Spleen (tissue), 11 donors: ENCODE data around the gene PEAK1. TPM values are rescaled to one million over a fixed set of nuclear protein-coding genes. Genes with fewer than 3 reads are reported as not detected.

Source experiments
- DNase-seq: peaks from one replicate; pipeline ENCODE4 v3.0.0-alpha.2; 2020
- H3K27ac ChIP-seq, 8 donors: fragments of 200-600 bp; sonication (generic) in 7 of 8; 1 replicate in 4 of 8; 2 replicates in 4 of 8; pipeline versions ENCODE4 v1.5.0 to v1.8.0; 2016 to 2021; ENCODE audit warnings: inconsistent platforms in 4 of 8, mild to moderate bottlenecking in 4 of 8, moderate library complexity in 1 of 8
- H3K27me3 ChIP-seq, 7 donors: fragments of 200-600 bp; sonication (generic) in 6 of 7; replicated peaks in 1 of 7; 1 replicate in 4 of 7; 2 replicates in 3 of 7; pipeline versions ENCODE4 v1.5.0 to v1.8.0; 2016 to 2021; ENCODE audit warnings: inconsistent platforms in 3 of 7, mild to moderate bottlenecking in 1 of 7
- H3K36me3 ChIP-seq, 6 donors: fragments of 200-600 bp; sonication (generic) in 5 of 6; 1 replicate in 4 of 6; 2 replicates in 2 of 6; pipeline versions ENCODE4 v1.5.0 to v1.8.0; 2016 to 2021; ENCODE audit warnings: inconsistent platforms in 2 of 6
- H3K4me1 ChIP-seq, 6 donors: fragments of 200-600 bp; sonication (generic) in 5 of 6; 1 replicate in 3 of 6; 2 replicates in 3 of 6; pipeline versions ENCODE4 v1.5.0 to v1.8.0; 2016 to 2021; ENCODE audit warnings: inconsistent platforms in 3 of 6
- H3K4me3 ChIP-seq, 8 donors: fragments of 200-600 bp; sonication (generic) in 7 of 8; 1 replicate in 4 of 8; 2 replicates in 4 of 8; pipeline versions ENCODE4 v1.5.0 to v1.8.0; 2016 to 2021; ENCODE audit warnings: inconsistent platforms in 4 of 8, mild to moderate bottlenecking in 4 of 8, moderate library complexity in 2 of 8
- H3K9me3 ChIP-seq, 8 donors: fragments of 200-600 bp; sonication (generic) in 7 of 8; 1 replicate in 4 of 8; 2 replicates in 4 of 8; pipeline versions ENCODE4 v1.5.0 to v1.8.0; 2016 to 2021; ENCODE audit warnings: inconsistent platforms in 4 of 8
- POLR2A ChIP-seq, 3 donors: fragments of 450-650 bp; IDR thresholded peaks; one replicate each; pipeline ENCODE4 v1.5.1; 2017; ENCODE audit warnings: antibody characterized with exemption in 3 of 3, mild to moderate bottlenecking in 1 of 3
- POLR2AphosphoS5 ChIP-seq, 3 donors: sonication (generic); formaldehyde crosslinking; IDR thresholded peaks; one replicate each; pipeline ENCODE4 v1.5.1; 2017; ENCODE audit warnings: antibody characterized with exemption in 3 of 3
- WGBS, 5 donors: extraction: QIAGEN DNeasy Blood & Tissue Kit in 3 of 5; methylation state at CpG; one replicate each; pipeline versions ENCODE4 v1.1.5 to v1.1.7; 2013 to 2018; 5-methylcytosine and 5-hydroxymethylcytosine counted together
- intact Hi-C: fragments of 100-400 bp; cut with DNase I; formaldehyde crosslinking; loops from one replicate; pipeline ENCODE4 v1.15.0; 2023; ENCODE audit warnings: low total_unique reads
- polyA plus RNA-seq, 3 donors: library from polyadenylated mRNA; stranded (reverse); fragments of 200-250 nt; gene quantifications; one replicate each; pipeline ENCODE4 v1.2.1, GENCODE V29; 2013
- total RNA-seq, 7 donors: library from RNA; depleted of rRNA in 3 of 7; stranded (reverse); fragments of >200 nt in 3 of 7; fragmentation: NEBNext Ultra II Directional in 4 of 7; extraction: Animal tissue kit (Norgen Biotek cat#: 25700) in 4 of 7; gene quantifications; one replicate each; pipeline versions ENCODE4 v1.1.0 to v1.2.1, GENCODE V29; 2016 to 2021
- TF ChIP-seq, protein P1 (sequence below), 11 experiments: fragments of 200-600 bp in 7 of 11; fragments of 450-650 bp in 4 of 11; sonication (generic) in 4 of 11; IDR thresholded peaks in 8 of 11; conservative IDR thresholded peaks in 3 of 11; 1 replicate in 7 of 11; 2 replicates in 4 of 11; pipeline versions ENCODE4 v1.4.0 to v1.8.0; 2016 to 2021; ENCODE audit warnings: antibody characterized with exemption in 11 of 11, inconsistent platforms in 4 of 11, mild to moderate bottlenecking in 1 of 11
- donor health status: healthy with polysubstance abuse.
- donor health status: DM: no; HTN: no; CAD: no; lungs with moderate emphysema.
- donor health status: DM: no; HTN: no; CAD: no.
- donor health status: Bipolar disorder and iron deficiency.
- donor health status: healthy.
- donor health status: DM: no; HTN: no; CAD: no.
- donor health status: DM: yes; HTN: yes; CAD: no.

PEAK1 gene
- total and polyA plus RNA-seq, 10 donors: 5.0 to 415 (median 175) TPM

DNA sequence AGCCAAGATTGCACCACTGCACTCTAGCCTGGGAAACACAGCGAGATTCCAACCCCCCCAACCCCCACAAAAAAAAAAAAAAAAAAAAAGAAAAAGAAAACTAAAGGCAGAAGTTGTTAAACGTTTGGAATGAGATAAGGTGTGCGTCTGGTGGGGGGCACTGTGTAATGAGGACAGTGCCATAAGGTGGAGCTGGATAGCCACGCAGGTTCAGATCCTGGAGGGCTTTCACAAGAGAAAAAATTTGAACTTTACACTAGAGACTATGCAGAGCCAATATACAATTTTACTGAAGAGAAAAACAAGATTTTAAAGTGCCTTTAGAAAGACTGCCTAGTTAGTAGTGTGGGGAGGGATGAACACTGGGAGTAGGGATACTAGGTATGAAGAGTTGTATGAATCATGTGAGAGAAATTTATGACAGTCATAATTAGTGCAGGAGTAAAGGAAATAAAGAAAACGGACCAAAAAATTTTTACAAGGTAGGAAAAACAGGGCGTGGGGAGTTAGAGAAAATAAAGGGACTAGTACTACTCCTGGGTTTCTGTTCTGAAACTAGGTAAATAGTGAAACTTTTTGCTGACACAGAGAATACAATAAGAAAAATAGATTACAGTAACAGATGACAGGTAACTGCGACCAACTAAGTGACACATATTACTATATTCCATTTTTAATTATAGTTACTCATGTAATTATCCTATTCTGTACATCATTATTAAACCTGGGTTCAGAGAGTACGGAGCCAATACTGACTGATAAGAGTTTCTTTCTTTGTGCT lies 108.1 kb downstream of the PEAK1 start:
- no peak for DNase-seq
- H3K27me3 ChIP-seq: no peaks in the 10 kb centered on the region
- H3K4me1 ChIP-seq: peaks cover 0 to 21% (median 9%) of the 10 kb centered on the region in 6 donors
- 87 to 92% (median 89%) methylated on average over 8 of the region's 8 CpGs for WGBS, 5 donors
- no peaks in the 10 kb centered on the region for H3K36me3 ChIP-seq
- no peak overlapping the region for H3K4me3 ChIP-seq
- intact Hi-C loops: no loop called here
- TF ChIP-seq, protein P1, sequence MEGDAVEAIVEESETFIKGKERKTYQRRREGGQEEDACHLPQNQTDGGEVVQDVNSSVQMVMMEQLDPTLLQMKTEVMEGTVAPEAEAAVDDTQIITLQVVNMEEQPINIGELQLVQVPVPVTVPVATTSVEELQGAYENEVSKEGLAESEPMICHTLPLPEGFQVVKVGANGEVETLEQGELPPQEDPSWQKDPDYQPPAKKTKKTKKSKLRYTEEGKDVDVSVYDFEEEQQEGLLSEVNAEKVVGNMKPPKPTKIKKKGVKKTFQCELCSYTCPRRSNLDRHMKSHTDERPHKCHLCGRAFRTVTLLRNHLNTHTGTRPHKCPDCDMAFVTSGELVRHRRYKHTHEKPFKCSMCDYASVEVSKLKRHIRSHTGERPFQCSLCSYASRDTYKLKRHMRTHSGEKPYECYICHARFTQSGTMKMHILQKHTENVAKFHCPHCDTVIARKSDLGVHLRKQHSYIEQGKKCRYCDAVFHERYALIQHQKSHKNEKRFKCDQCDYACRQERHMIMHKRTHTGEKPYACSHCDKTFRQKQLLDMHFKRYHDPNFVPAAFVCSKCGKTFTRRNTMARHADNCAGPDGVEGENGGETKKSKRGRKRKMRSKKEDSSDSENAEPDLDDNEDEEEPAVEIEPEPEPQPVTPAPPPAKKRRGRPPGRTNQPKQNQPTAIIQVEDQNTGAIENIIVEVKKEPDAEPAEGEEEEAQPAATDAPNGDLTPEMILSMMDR (IDR thresholded peaks at IDR 0.05 in 8 of 11, conservative IDR thresholded peaks at IDR 0.05 in 3 of 11): no peak
- TF ChIP-seq POLR2AphosphoS5 (IDR thresholded peaks at IDR 0.05): no peak
- TF ChIP-seq POLR2A (IDR thresholded peaks at IDR 0.05): no peak
- no peaks in the 10 kb centered on the region for H3K9me3 ChIP-seq
- H3K27ac ChIP-seq: no peak overlapping the region

DNA sequence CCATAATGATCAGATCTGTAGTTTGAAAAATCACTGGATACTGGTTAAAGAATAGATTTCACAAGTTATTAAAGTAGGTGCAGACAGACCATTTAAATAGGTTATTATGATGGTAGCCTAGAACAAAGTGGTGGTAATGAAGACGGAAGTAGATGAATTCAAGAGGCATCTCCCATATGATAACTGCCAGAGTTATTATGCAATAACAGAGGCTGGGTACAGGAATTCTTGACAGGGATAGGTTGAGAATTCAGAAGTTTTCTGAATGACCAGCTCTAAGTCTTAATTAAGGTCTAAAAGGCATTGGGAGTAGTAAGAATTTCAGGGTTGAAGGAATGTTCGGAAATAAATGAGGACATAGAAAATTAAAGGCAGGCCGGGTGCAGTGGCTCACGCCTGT lies 108.9 kb downstream of the PEAK1 start:
- H3K4me3 ChIP-seq: no peak overlapping the region
- H3K27me3 ChIP-seq: no peaks in the 10 kb centered on the region
- DNase-seq: no peak
- intact Hi-C loops: no loop called here
- no peak for TF ChIP-seq POLR2AphosphoS5 (IDR thresholded peaks at IDR 0.05)
- TF ChIP-seq POLR2A (IDR thresholded peaks at IDR 0.05): no peak
- TF ChIP-seq, protein P1 (IDR thresholded peaks at IDR 0.05 in 8 of 11, conservative IDR thresholded peaks at IDR 0.05 in 3 of 11): no peak
- H3K9me3 ChIP-seq: no peaks in the 10 kb centered on the region
- WGBS, 5 donors: 91 to 99% (median 94%) methylated on average over 4 of the region's 4 CpGs
- H3K36me3 ChIP-seq: no peaks in the 10 kb centered on the region
- H3K4me1 ChIP-seq: peaks cover 0 to 24% (median 11%) of the 10 kb centered on the region in 6 donors
- no peak overlapping the region for H3K27ac ChIP-seq

DNA sequence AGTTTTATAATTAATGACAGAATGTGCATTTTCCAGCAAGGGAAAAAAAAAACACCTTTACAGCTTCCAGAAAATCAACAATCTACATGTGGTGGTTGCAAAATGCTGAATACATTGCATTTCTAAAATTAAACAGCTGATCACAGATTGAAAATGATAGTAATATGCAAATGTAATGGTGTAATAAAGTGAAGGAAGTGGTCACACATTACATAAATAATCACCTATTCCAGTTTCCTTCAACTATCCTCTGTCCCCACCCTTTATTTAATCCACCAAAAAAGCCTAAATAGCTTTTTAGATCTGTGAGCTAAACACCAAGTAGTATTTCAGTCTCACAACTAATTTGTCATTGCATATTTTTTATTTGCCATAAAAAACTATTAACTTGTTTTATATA lies 110.5 kb downstream of the PEAK1 start:
- Histone ChIP-seq H3K4me3 (no peak overlapping the region), H3K27ac (no peak overlapping the region), H3K9me3 (no peaks in the 10 kb centered on the region), H3K4me1 (peaks cover 0 to 25% (median 11%) of the 10 kb centered on the region in 6 donors), H3K27me3 (no peaks in the 10 kb centered on the region), H3K36me3 (no peaks in the 10 kb centered on the region)
- intact Hi-C loops: no loop called here
- TF ChIP-seq POLR2A (IDR thresholded peaks at IDR 0.05) (no peak), POLR2AphosphoS5 (IDR thresholded peaks at IDR 0.05) (no peak)
- TF ChIP-seq, protein P1 (IDR thresholded peaks at IDR 0.05 in 8 of 11, conservative IDR thresholded peaks at IDR 0.05 in 3 of 11): no peak
- no peak for DNase-seq

DNA sequence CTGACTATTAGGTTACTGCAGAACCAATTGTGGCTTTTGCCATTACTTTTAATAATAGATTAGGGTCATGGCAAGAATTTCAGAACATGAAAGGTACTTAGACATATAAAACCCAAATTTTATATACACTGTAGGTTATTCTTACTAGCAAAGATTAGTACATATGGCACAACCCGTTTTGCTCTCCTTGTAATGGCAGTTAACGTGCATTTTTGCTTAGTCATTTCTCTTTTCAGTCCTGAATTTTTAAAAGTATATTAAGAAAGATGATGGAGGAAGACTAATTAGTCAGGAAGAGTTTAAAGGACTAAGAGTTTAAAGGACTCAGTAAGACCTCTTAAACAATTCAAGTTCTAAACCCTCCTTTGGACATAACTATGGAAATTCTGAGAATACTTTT lies 114.0 kb downstream of the PEAK1 start:
- Histone ChIP-seq H3K9me3 (no peaks in the 10 kb centered on the region), H3K27ac (peak overlapping the region in 2 of 8 donors; percentile 21 to 31), H3K4me3 (no peak overlapping the region), H3K36me3 (no peaks in the 10 kb centered on the region), H3K4me1 (peaks cover 0 to 24% (median 8%) of the 10 kb centered on the region in 6 donors), H3K27me3 (no peaks in the 10 kb centered on the region)
- WGBS, 5 donors: 43 to 65% (median 61%) methylated on average over 2 of the region's 2 CpGs
- intact Hi-C loops: no loop called here
- no peak for DNase-seq
- TF ChIP-seq POLR2AphosphoS5 (IDR thresholded peaks at IDR 0.05) (no peak), POLR2A (IDR thresholded peaks at IDR 0.05) (no peak)
- TF ChIP-seq, protein P1 (IDR thresholded peaks at IDR 0.05 in 8 of 11, conservative IDR thresholded peaks at IDR 0.05 in 3 of 11): no peak
